PC-9 (cell line): ENCODE results near the gene GABARAP. TPM values are rescaled to one million over a fixed set of nuclear protein-coding genes. Genes with fewer than 3 reads are reported as not detected.

Source experiments
- BruUV-seq: library from RNA; stranded (reverse); fragments of 400-500 nt; replicated peaks from 2 replicates; lab custom pipeline; 2021; lab: Mats Ljungman, UMichigan
- CTCF ChIA-PET: fragments of 300-600 bp; sonication (Branson Sonifier 250); formaldehyde crosslinking; loops from one replicate; lab custom pipeline; 2022; ENCODE audit warnings: antibody characterized with exemption; lab: Charles Lee
- POLR2A ChIA-PET: fragments of 300-600 bp; sonication (Branson Sonifier 250); formaldehyde crosslinking; loops from one replicate; lab custom pipeline; 2022; ENCODE audit warnings: antibody characterized with exemption; ENCODE audit not compliant: unreplicated experiment; lab: Charles Lee
- DNase-seq, 2 experiments: peaks; one replicate each; pipeline versions ENCODE4 v3.0.0 to v3.0.0-alpha.2; 2015 to 2022; ENCODE audit warnings: mixed read lengths in 1 of 2
- H2AFZ ChIP-seq: fragments of 200-600 bp; sonication (generic); 2 replicates; pipeline ENCODE4 v1.8.1; 2017; ENCODE audit warnings: antibody characterized with exemption
- H3F3A ChIP-seq: fragments of 200-600 bp; sonication (generic); 2 replicates; pipeline ENCODE4 v1.8.1; 2017; ENCODE audit warnings: antibody characterized with exemption, mild to moderate bottlenecking, low read depth; ENCODE audit not compliant: insufficient read depth
- H3K27ac ChIP-seq: fragments of 200-600 bp; sonication (generic); 2 replicates; pipeline ENCODE4 v1.6.1; 2016; ENCODE audit warnings: mixed run types
- H3K27me3 ChIP-seq: fragments of 200-600 bp; sonication (generic); 2 replicates; pipeline ENCODE4 v1.6.1; 2016; ENCODE audit warnings: low read depth, mixed run types; ENCODE audit not compliant: insufficient read depth
- H3K36me3 ChIP-seq: fragments of 200-600 bp; sonication (generic); 2 replicates; pipeline ENCODE4 v1.6.1; 2016; ENCODE audit warnings: low read depth, mixed run types
- H3K4me1 ChIP-seq: fragments of 200-600 bp; sonication (generic); replicated peaks from 2 replicates; pipeline ENCODE4 v1.6.1; 2016; ENCODE audit warnings: mixed run types; ENCODE audit not compliant: insufficient read depth
- H3K4me2 ChIP-seq: fragments of 200-600 bp; sonication (generic); 2 replicates; pipeline ENCODE4 v1.6.1; 2017; ENCODE audit warnings: mixed run types
- H3K4me3 ChIP-seq: fragments of 200-600 bp; sonication (generic); 2 replicates; pipeline ENCODE4 v1.6.1; 2016; ENCODE audit warnings: mixed run types
- H3K79me2 ChIP-seq: fragments of 200-600 bp; sonication (generic); 2 replicates; pipeline ENCODE4 v1.6.1; 2017; ENCODE audit warnings: low read depth, mixed run types
- H3K9me2 ChIP-seq: fragments of 200-600 bp; sonication (generic); 2 replicates; pipeline ENCODE4 v1.8.1; 2017; ENCODE audit warnings: mild to moderate bottlenecking; ENCODE audit not compliant: insufficient read depth
- H3K9me3 ChIP-seq: fragments of 200-600 bp; sonication (generic); 2 replicates; pipeline ENCODE4 v1.8.1; 2016; ENCODE audit warnings: low read depth; ENCODE audit not compliant: insufficient read depth
- H4K20me1 ChIP-seq: fragments of 200-600 bp; sonication (generic); 2 replicates; pipeline ENCODE4 v1.8.1; 2017; ENCODE audit not compliant: insufficient read depth
- CTCF ChIP-seq: fragments of 200-600 bp; sonication (generic); conservative IDR thresholded peaks from 2 replicates; pipeline ENCODE4 v1.6.1; 2017; ENCODE audit warnings: mixed run types, antibody characterized with exemption, mild to moderate bottlenecking, moderate library complexity
- EZH2 ChIP-seq: fragments of 200-600 bp; sonication (generic); IDR thresholded peaks from 2 replicates; pipeline ENCODE4 v1.8.0; 2017; ENCODE audit warnings: antibody characterized with exemption, low read depth
- intact Hi-C: fragments of 100-400 bp; cut with micrococcal nuclease; formaldehyde crosslinking; loops from one replicate; pipeline ENCODE4 v1.10.0; 2022; ENCODE audit not compliant: unreplicated experiment
- total RNA-seq: library from RNA; stranded (reverse); gene quantifications from 2 replicates; pipeline ENCODE4 v1.2.3, GENCODE V29; 2021

GABARAP gene
- total RNA-seq, 1 experiment from 2014 or later, result 424 TPM

- BruUV-seq, result TSS peak; percentile 20
These were observed 22.9 kb downstream of the GABARAP start for GRCh38 chr17:7219229-7219811.

GRCh38 chr17:7218758-7219157 is 23.5 kb downstream of the GABARAP start:
- Histone ChIP-seq H3K36me3 (peaks cover 29% of the 10 kb centered on the region), H3K79me2 (peaks cover 31% of the 10 kb centered on the region), H3F3A (peaks cover 52% of the 10 kb centered on the region), H3K4me1 (peaks cover 41% of the 10 kb centered on the region), H3K27me3 (no peaks in the 10 kb centered on the region), H4K20me1 (peaks cover 32% of the 10 kb centered on the region), H3K4me2 (peak overlapping the region; percentile 89), H3K9me3 (no peaks in the 10 kb centered on the region), H3K4me3 (0 out of 2 replicates have a peak overlapping the region, but pooled peaks have one; percentile 77), H2AFZ (no peak overlapping the region), H3K27ac (peak overlapping the region; percentile 98), H3K9me2 (no peaks in the 10 kb centered on the region)
- DNase-seq, result no peak
- CTCF ChIA-PET, result interaction anchor here (0.7 to 2.2 kb wide), 2 partner anchors 23 to 24 kb away, joined by 4 to 30 read pairs; partner anchors contain the start of gene GABARAP
- BruUV-seq, result no TSS peak
- intact Hi-C loops, result no loop called here
- POLR2A ChIA-PET, result no interaction called here
- no peak for TF ChIP-seq CTCF
- no peak for TF ChIP-seq EZH2

More at GRCh38 chr17:7219229-7219811, 22.9 kb downstream of the GABARAP start:
- intact Hi-C loops, result no loop called here
- peaks cover 36% of the 10 kb centered on the region for H4K20me1 ChIP-seq
- peak overlapping the region; percentile 89 for H3K4me2 ChIP-seq
- DNase-seq, result no peak
- no peaks in the 10 kb centered on the region for H3K9me3 ChIP-seq
- H3K27me3 ChIP-seq, result no peaks in the 10 kb centered on the region
- H2AFZ ChIP-seq, result peak overlapping the region; percentile 84
- TF ChIP-seq EZH2, result no peak
- TF ChIP-seq CTCF, result no peak
- peaks cover 41% of the 10 kb centered on the region for H3K4me1 ChIP-seq
- H3K27ac ChIP-seq, result peak overlapping the region; percentile 98
- peaks cover 50% of the 10 kb centered on the region for H3F3A ChIP-seq
- ChIA-PET POLR2A (interaction anchor here (0.5 to 0.7 kb wide), 4 partner anchors 15 to 87 kb away, joined by 4 to 7 read pairs (median 6); partner anchors contain the start of gene DVL2), CTCF (interaction anchor here (0.7 to 2.2 kb wide), 3 partner anchors 22 to 173 kb away, joined by 4 to 30 read pairs (median 4); partner anchors contain the start of gene GABARAP)
- no peaks in the 10 kb centered on the region for H3K9me2 ChIP-seq
- H3K36me3 ChIP-seq, result peaks cover 31% of the 10 kb centered on the region
- peaks cover 34% of the 10 kb centered on the region for H3K79me2 ChIP-seq
- peak overlapping the region; percentile 77 for H3K4me3 ChIP-seq

GRCh38 chr17:7218166-7218565 is 24.1 kb downstream of the GABARAP start:
- intact Hi-C loops, result no loop called here
- peaks cover 23% of the 10 kb centered on the region for H3K36me3 ChIP-seq
- H3K4me2 ChIP-seq, result no peak overlapping the region
- POLR2A ChIA-PET, result no interaction called here
- no peak overlapping the region for H3K27ac ChIP-seq
- BruUV-seq, result no TSS peak
- no peak overlapping the region for H2AFZ ChIP-seq
- H3K4me1 ChIP-seq, result peaks cover 41% of the 10 kb centered on the region
- CTCF ChIA-PET, result no interaction called here
- no peak for DNase-seq
- H3K9me3 ChIP-seq, result no peaks in the 10 kb centered on the region
- no peaks in the 10 kb centered on the region for H3K27me3 ChIP-seq
- peaks cover 52% of the 10 kb centered on the region for H3F3A ChIP-seq
- no peaks in the 10 kb centered on the region for H3K9me2 ChIP-seq
- TF ChIP-seq EZH2 (no peak), CTCF (no peak)
- H3K4me3 ChIP-seq, result no peak overlapping the region
- peaks cover 29% of the 10 kb centered on the region for H3K79me2 ChIP-seq
- H4K20me1 ChIP-seq, result peaks cover 26% of the 10 kb centered on the region
